DOHH2 (cell line): ENCODE measurements around the gene CDKN1B.

Experiments
- EZH2phosphoT487 ChIP-seq: fragments of 200-600 bp; sonication (generic); IDR thresholded peaks from 2 replicates; pipeline ENCODE4 v1.6.1; 2017; ENCODE audit warnings: borderline replicate concordance, mild to moderate bottlenecking, antibody characterized with exemption, low read length, moderate library complexity, mixed read lengths
- TF ChIP-seq, protein P1 (sequence below): fragments of 200-600 bp; sonication (generic); IDR thresholded peaks from one replicate; pipeline ENCODE4 v1.5.1; 2014; ENCODE audit warnings: antibody characterized with exemption, mild to moderate bottlenecking, low read depth, low read length; ENCODE audit not compliant: poor library complexity, severe bottlenecking

DNA sequence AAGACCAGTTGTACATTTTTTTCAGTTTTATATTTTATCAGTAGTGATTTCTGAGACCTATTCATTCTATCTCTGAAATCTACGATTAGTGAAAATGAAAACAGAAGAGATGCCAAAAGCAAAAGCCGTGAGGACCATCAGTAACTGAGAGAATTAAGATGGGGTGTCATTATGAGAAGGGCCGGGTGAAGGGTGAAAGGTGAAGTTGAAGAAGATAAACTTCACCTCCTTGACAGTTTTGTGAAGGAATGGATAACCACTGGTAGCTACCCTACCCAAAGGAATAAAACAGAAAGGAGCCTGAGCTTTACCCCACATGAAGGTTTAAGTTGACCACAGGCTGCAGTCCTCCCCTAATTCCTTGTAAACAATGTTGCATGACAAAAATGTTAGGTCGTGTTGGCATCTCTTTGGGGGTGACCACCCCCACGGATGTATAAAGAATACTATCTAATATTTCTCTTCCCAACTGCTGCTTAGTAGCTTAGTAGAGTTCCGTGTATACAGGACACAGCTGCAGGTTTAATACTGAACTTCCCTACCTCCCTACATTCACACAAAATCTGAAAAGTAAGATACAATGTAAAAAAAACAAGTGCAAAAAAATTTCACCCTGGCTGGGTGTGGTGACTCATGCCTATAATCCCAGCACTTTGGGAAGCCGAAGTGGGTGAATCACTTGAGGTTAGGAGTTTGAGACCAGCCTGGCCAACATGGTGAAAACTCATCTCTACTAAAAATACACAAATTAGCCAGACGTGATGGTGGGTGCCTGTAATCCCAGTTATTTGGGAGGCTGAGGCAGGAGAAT is 45.1 kb upstream of the CDKN1B start:
- TF ChIP-seq, protein P1, sequence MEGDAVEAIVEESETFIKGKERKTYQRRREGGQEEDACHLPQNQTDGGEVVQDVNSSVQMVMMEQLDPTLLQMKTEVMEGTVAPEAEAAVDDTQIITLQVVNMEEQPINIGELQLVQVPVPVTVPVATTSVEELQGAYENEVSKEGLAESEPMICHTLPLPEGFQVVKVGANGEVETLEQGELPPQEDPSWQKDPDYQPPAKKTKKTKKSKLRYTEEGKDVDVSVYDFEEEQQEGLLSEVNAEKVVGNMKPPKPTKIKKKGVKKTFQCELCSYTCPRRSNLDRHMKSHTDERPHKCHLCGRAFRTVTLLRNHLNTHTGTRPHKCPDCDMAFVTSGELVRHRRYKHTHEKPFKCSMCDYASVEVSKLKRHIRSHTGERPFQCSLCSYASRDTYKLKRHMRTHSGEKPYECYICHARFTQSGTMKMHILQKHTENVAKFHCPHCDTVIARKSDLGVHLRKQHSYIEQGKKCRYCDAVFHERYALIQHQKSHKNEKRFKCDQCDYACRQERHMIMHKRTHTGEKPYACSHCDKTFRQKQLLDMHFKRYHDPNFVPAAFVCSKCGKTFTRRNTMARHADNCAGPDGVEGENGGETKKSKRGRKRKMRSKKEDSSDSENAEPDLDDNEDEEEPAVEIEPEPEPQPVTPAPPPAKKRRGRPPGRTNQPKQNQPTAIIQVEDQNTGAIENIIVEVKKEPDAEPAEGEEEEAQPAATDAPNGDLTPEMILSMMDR = no peak
- no peak for TF ChIP-seq EZH2phosphoT487
